ENCODE measurements around the gene TBC1D14.

DNA sequence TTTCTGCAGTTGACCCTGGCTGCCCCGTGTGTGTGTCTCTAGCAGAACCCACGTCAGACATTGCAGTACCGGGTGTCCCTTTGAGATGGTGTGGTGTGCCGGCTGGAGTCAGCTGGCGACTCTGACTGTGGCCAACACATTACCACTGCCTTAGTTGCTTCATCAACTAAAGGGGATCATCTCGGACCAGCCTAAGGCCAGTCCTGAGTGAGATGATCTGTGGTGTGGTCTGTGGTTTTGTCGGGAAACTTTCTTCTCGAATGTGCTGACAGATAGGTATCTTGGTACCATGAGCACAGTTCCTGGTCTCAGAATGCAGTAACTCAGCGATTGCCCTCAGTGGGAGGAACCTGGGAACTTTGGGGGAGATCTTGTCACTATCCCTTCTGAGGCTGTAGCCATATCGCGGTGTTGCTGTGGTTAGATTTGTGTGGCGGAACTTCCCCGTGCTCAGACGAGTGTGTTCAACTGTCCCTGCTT lies 15.8 kb downstream of the TBC1D14 start:
- TF ChIP-seq, protein P1, sequence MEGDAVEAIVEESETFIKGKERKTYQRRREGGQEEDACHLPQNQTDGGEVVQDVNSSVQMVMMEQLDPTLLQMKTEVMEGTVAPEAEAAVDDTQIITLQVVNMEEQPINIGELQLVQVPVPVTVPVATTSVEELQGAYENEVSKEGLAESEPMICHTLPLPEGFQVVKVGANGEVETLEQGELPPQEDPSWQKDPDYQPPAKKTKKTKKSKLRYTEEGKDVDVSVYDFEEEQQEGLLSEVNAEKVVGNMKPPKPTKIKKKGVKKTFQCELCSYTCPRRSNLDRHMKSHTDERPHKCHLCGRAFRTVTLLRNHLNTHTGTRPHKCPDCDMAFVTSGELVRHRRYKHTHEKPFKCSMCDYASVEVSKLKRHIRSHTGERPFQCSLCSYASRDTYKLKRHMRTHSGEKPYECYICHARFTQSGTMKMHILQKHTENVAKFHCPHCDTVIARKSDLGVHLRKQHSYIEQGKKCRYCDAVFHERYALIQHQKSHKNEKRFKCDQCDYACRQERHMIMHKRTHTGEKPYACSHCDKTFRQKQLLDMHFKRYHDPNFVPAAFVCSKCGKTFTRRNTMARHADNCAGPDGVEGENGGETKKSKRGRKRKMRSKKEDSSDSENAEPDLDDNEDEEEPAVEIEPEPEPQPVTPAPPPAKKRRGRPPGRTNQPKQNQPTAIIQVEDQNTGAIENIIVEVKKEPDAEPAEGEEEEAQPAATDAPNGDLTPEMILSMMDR (IDR thresholded peaks at IDR 0.05): no peak
- TF ChIP-seq POLR2A (IDR thresholded peaks at IDR 0.05): no peak

All from right lobe of liver (tissue), 4 donors.